ENCODE measurements around the gene UBE2J1. TPM values are rescaled to one million over a fixed set of nuclear protein-coding genes. Genes with fewer than 3 reads are reported as not detected.

Gene UBE2J1
- polyA plus RNA-seq, 1 donor (not counting 4 experiments of a cell fraction or from before 2014, with no cell fraction given), result 26.7 TPM

GRCh38 chr6:89379281-89379680 is 26.8 kb upstream of the UBE2J1 start:
- Histone ChIP-seq H3K9me3 (ENCODE audit: control insufficient read depth, low read depth, low read length) (no peaks in the 10 kb centered on the region), H4K20me1 (ENCODE audit: control insufficient read depth, extremely low read depth, insufficient read depth, low read length) (no peaks in the 10 kb centered on the region), H3K79me2 (ENCODE audit: control insufficient read depth, insufficient read depth, low read length) (no peaks in the 10 kb centered on the region), H3K27ac (ENCODE audit: control insufficient read depth, insufficient read depth, low read length) (no peak overlapping the region), H3K4me3 (ENCODE audit: control insufficient read depth in 2 of 3, extremely low read depth in 1 of 3, insufficient read depth in 2 of 3, low read depth in 1 of 3, low read length in 3 of 3) (no peak overlapping the region), H3K9me1 (ENCODE audit: control insufficient read depth, extremely low read depth, insufficient read depth, low read length) (no peaks in the 10 kb centered on the region), H3K4me2 (ENCODE audit: control insufficient read depth, extremely low read depth, insufficient read depth, low read depth, low read length) (no peak overlapping the region), H3K4me1 (ENCODE audit: control insufficient read depth, extremely low read depth, insufficient read depth, low read length) (no peaks in the 10 kb centered on the region), H3K9ac (ENCODE audit: control insufficient read depth, extremely low read depth, insufficient read depth, low read length) (no peak overlapping the region), H3K36me3 (ENCODE audit: control insufficient read depth in 2 of 2, extremely low read depth in 1 of 2, insufficient read depth in 2 of 2, low read length in 2 of 2) (no peaks in the 10 kb centered on the region), H2AFZ (ENCODE audit: control insufficient read depth, low read length) (no peak overlapping the region), H3K27me3 (ENCODE audit: control insufficient read depth, extremely low read depth, insufficient read depth, low read length) (no peaks in the 10 kb centered on the region)
- TF ChIP-seq EZH2 (IDR thresholded peaks at IDR 0.05; ENCODE audit: low read length) (no peak), CTCF (optimal IDR thresholded peaks at IDR 0.05 in 1 of 3, IDR thresholded peaks at IDR 0.05 in 1 of 3, conservative IDR thresholded peaks at IDR 0.05 in 1 of 3; ENCODE audit: extremely low read depth in 1 of 3, insufficient read depth in 2 of 3, low read length in 3 of 3) (no peak)
- no peak for FAIRE-seq
- dilution Hi-C loops (cut with MboI; ENCODE audit: extremely low pct_ligation_motif_present, low sequenced_read_pairs), result no loop called here
- no peak for DNase-seq (ENCODE audit: low read depth, low spot score)

GRCh38 chr6:89378628-89379027 is 26.1 kb upstream of the UBE2J1 start:
- TF ChIP-seq CTCF (optimal IDR thresholded peaks at IDR 0.05 in 1 of 3, IDR thresholded peaks at IDR 0.05 in 1 of 3, conservative IDR thresholded peaks at IDR 0.05 in 1 of 3; ENCODE audit: extremely low read depth in 1 of 3, insufficient read depth in 2 of 3, low read length in 3 of 3) (no peak), EZH2 (IDR thresholded peaks at IDR 0.05; ENCODE audit: low read length) (no peak)

More at GRCh38 chr6:89378628-89379027, 26.1 kb upstream of the UBE2J1 start:
- H3K9me3 ChIP-seq (ENCODE audit: control insufficient read depth, low read depth, low read length), result no peaks in the 10 kb centered on the region
- no peak overlapping the region for H3K9ac ChIP-seq (ENCODE audit: control insufficient read depth, extremely low read depth, insufficient read depth, low read length)
- H3K36me3 ChIP-seq (ENCODE audit: control insufficient read depth in 2 of 2, extremely low read depth in 1 of 2, insufficient read depth in 2 of 2, low read length in 2 of 2), result no peaks in the 10 kb centered on the region
- H3K79me2 ChIP-seq (ENCODE audit: control insufficient read depth, insufficient read depth, low read length), result no peaks in the 10 kb centered on the region
- no peak overlapping the region for H3K27ac ChIP-seq (ENCODE audit: control insufficient read depth, insufficient read depth, low read length)
- H3K27me3 ChIP-seq (ENCODE audit: control insufficient read depth, extremely low read depth, insufficient read depth, low read length), result no peaks in the 10 kb centered on the region
- no peaks in the 10 kb centered on the region for H4K20me1 ChIP-seq (ENCODE audit: control insufficient read depth, extremely low read depth, insufficient read depth, low read length)
- H3K4me1 ChIP-seq (ENCODE audit: control insufficient read depth, extremely low read depth, insufficient read depth, low read length), result no peaks in the 10 kb centered on the region
- DNase-seq (ENCODE audit: low read depth, low spot score), result no peak
- dilution Hi-C loops (cut with MboI; ENCODE audit: extremely low pct_ligation_motif_present, low sequenced_read_pairs), result no loop called here
- FAIRE-seq, result no peak
- H3K9me1 ChIP-seq (ENCODE audit: control insufficient read depth, extremely low read depth, insufficient read depth, low read length), result no peaks in the 10 kb centered on the region
- no peak overlapping the region for H3K4me2 ChIP-seq (ENCODE audit: control insufficient read depth, extremely low read depth, insufficient read depth, low read depth, low read length)
- H2AFZ ChIP-seq (ENCODE audit: control insufficient read depth, low read length), result no peak overlapping the region
- no peak overlapping the region for H3K4me3 ChIP-seq (ENCODE audit: control insufficient read depth in 2 of 3, extremely low read depth in 1 of 3, insufficient read depth in 2 of 3, low read depth in 1 of 3, low read length in 3 of 3)
